Measurements from ENCODE around the gene ABI3BP.

DNA sequence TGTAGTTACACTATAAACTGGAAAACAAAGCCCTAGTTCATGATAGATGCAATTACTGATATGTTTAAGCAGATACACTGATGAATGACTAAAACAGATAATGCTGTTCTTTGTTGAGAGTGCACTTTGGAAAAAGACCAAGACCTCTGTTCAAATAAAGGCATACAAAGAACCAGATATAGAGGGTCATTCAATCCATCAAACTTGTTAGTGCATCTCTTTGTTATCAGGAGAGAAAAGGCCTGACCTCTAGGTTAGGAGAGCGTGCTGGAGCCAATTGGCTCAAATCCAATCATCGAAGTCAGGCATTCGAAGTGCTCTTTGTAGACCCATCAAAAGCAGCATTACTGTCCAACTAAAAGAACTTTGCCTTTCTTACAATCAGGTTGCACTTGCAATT is 159.7 kb downstream of the ABI3BP start:
- TF ChIP-seq, protein P1, sequence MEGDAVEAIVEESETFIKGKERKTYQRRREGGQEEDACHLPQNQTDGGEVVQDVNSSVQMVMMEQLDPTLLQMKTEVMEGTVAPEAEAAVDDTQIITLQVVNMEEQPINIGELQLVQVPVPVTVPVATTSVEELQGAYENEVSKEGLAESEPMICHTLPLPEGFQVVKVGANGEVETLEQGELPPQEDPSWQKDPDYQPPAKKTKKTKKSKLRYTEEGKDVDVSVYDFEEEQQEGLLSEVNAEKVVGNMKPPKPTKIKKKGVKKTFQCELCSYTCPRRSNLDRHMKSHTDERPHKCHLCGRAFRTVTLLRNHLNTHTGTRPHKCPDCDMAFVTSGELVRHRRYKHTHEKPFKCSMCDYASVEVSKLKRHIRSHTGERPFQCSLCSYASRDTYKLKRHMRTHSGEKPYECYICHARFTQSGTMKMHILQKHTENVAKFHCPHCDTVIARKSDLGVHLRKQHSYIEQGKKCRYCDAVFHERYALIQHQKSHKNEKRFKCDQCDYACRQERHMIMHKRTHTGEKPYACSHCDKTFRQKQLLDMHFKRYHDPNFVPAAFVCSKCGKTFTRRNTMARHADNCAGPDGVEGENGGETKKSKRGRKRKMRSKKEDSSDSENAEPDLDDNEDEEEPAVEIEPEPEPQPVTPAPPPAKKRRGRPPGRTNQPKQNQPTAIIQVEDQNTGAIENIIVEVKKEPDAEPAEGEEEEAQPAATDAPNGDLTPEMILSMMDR (IDR thresholded peaks at IDR 0.05; ENCODE audit: low read length) = no peak
- no peak for TF ChIP-seq EZH2 (IDR thresholded peaks at IDR 0.05; ENCODE audit: borderline replicate concordance, low read length)

All from OCI-LY1 (cell line).